Thyroid gland (tissue), 4 donors: ENCODE results near the gene IFNG. TPM values are rescaled to one million over a fixed set of nuclear protein-coding genes. Genes with fewer than 3 reads are reported as not detected.

Experiments
- DNase-seq, 2 donors: peaks; one replicate each; pipeline ENCODE4 v3.0.0-alpha.2; 2019
- H3K27ac ChIP-seq, 3 donors: fragments of 200-600 bp; sonication (generic); 1 replicate in 2 of 3; 2 replicates in 1 of 3; pipeline ENCODE4 v1.5.1; 2016 to 2019; ENCODE audit warnings: mild to moderate bottlenecking in 1 of 3, moderate library complexity in 1 of 3
- H3K27me3 ChIP-seq: fragments of 200-600 bp; sonication (generic); one replicate; pipeline ENCODE4 v1.5.1; 2019
- H3K36me3 ChIP-seq, 2 donors: fragments of 200-600 bp; sonication (generic); one replicate each; pipeline ENCODE4 v1.5.1; 2016 to 2019
- H3K4me1 ChIP-seq, 2 donors: fragments of 200-600 bp; sonication (generic); one replicate each; pipeline ENCODE4 v1.5.1; 2017 to 2019
- H3K4me3 ChIP-seq, 3 donors: fragments of 200-600 bp; sonication (generic); replicated peaks in 1 of 3; 1 replicate in 2 of 3; 2 replicates in 1 of 3; pipeline ENCODE4 v1.5.1; 2016; ENCODE audit warnings: mild to moderate bottlenecking in 1 of 3
- H3K9me3 ChIP-seq: fragments of 200-600 bp; sonication (generic); one replicate; pipeline ENCODE4 v1.5.1; 2017
- POLR2A ChIP-seq, 2 donors: fragments of 450-650 bp; IDR thresholded peaks; one replicate each; pipeline ENCODE4 v1.6.1; 2017; ENCODE audit warnings: antibody characterized with exemption in 2 of 2, mild to moderate bottlenecking in 2 of 2, moderate library complexity in 1 of 2
- WGBS, 2 donors: methylation state at CpG; one replicate each; pipeline ENCODE4 v1.1.5; 2017; 5-methylcytosine and 5-hydroxymethylcytosine counted together
- intact Hi-C: fragments of 100-400 bp; cut with DNase I; formaldehyde crosslinking; loops from one replicate; pipeline ENCODE4 v1.15.1; 2023
- total RNA-seq, 4 donors: library from RNA; depleted of rRNA; stranded (reverse); fragments of >200 nt; gene quantifications; one replicate each; pipeline ENCODE4 v1.2.3, GENCODE V29; 2016
- TF ChIP-seq, protein P1 (sequence below), 6 experiments: fragments of 200-600 bp in 3 of 6; fragments of 450-650 bp in 3 of 6; sonication (generic) in 3 of 6; IDR thresholded peaks; one replicate each; pipeline ENCODE4 v1.5.1; 2016 to 2019; ENCODE audit warnings: antibody characterized with exemption in 6 of 6, mild to moderate bottlenecking in 2 of 6, inconsistent platforms in 1 of 6, moderate library complexity in 1 of 6

The IFNG gene
- total RNA-seq, 4 donors from 2014 or later: not detected

DNA sequence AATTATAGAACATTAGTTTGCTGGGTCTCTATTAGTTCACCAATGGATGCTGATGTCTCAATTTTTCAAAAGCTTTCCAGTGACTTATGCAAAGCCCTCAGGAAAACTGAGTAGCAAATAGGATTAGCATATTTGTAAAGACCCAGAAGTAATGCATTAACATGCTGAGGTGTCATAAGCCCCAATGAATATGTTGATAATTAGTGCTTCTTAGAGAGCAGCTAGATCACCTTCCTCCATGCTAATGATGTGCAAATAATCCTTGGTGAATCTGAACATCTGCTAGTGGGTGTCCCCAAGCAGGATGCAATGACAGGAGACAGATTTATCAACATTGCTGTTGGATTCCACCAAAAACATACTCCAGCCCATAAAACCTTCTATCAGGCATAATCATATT, 19.0 kb downstream of the IFNG start:
- Histone ChIP-seq H3K9me3 (no peaks in the 10 kb centered on the region), H3K27me3 (no peaks in the 10 kb centered on the region), H3K4me1 (no peaks in the 10 kb centered on the region), H3K27ac (no peak overlapping the region), H3K36me3 (no peaks in the 10 kb centered on the region), H3K4me3 (no peak overlapping the region)
- intact Hi-C loops: no loop called here
- no peak for DNase-seq
- TF ChIP-seq, protein P1, sequence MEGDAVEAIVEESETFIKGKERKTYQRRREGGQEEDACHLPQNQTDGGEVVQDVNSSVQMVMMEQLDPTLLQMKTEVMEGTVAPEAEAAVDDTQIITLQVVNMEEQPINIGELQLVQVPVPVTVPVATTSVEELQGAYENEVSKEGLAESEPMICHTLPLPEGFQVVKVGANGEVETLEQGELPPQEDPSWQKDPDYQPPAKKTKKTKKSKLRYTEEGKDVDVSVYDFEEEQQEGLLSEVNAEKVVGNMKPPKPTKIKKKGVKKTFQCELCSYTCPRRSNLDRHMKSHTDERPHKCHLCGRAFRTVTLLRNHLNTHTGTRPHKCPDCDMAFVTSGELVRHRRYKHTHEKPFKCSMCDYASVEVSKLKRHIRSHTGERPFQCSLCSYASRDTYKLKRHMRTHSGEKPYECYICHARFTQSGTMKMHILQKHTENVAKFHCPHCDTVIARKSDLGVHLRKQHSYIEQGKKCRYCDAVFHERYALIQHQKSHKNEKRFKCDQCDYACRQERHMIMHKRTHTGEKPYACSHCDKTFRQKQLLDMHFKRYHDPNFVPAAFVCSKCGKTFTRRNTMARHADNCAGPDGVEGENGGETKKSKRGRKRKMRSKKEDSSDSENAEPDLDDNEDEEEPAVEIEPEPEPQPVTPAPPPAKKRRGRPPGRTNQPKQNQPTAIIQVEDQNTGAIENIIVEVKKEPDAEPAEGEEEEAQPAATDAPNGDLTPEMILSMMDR (IDR thresholded peaks at IDR 0.05): no peak

DNA sequence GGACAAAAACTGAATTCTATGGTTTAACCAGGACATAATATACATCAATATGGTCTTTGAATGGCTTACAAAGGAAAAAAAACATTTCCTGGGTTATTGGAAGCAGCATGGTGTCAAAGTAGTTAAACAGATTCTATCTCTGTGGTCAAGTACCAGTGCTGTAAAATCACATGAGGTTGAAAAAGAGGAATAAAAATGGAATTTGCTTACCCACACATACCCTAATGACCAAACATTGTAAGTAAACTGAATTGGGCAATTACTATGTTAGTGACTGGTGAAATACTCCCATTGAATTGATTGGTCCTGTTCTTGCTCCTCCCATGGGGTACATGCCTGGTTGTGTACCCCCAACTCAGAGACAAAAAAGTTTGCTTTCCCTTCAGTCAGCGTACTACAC, 19.6 kb downstream of the IFNG start:
- H3K36me3 ChIP-seq: no peaks in the 10 kb centered on the region
- H3K27ac ChIP-seq: no peak overlapping the region
- 68 to 80% methylated on average over 1 of the region's 1 CpG for WGBS, 2 donors
- no peaks in the 10 kb centered on the region for H3K27me3 ChIP-seq
- intact Hi-C loops: no loop called here
- no peak overlapping the region for H3K4me3 ChIP-seq
- no peaks in the 10 kb centered on the region for H3K9me3 ChIP-seq
- no peaks in the 10 kb centered on the region for H3K4me1 ChIP-seq
- no peak for DNase-seq
- TF ChIP-seq, protein P1 (IDR thresholded peaks at IDR 0.05): no peak

DNA sequence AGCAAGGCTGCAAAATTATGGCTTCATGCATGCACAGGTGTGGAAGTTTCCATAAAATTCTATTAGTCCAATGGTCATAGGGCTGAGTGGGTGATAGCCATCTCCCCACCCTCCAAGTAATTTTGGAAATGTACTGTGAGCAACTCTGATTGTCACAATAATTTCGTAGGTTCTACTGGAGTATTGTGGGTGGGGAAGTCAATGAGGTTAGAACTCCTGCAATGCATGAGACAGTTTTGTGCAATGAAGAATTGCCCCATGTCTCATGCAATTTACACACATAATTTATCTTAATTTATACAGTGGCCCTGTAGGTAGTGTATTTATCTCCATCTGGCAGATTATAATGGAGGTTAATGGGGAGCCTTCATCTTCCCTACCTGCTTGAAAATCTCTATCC, 20.5 kb downstream of the IFNG start:
- Histone ChIP-seq H3K4me3 (no peak overlapping the region), H3K36me3 (no peaks in the 10 kb centered on the region), H3K4me1 (no peaks in the 10 kb centered on the region), H3K9me3 (no peaks in the 10 kb centered on the region), H3K27me3 (no peaks in the 10 kb centered on the region), H3K27ac (no peak overlapping the region)
- DNase-seq: no peak
- no peak for TF ChIP-seq POLR2A (IDR thresholded peaks at IDR 0.05)
- TF ChIP-seq, protein P1 (IDR thresholded peaks at IDR 0.05): no peak
- WGBS, 2 donors: 79 to 89% methylated on average over 1 of the region's 1 CpG
- intact Hi-C loops: no loop called here

DNA sequence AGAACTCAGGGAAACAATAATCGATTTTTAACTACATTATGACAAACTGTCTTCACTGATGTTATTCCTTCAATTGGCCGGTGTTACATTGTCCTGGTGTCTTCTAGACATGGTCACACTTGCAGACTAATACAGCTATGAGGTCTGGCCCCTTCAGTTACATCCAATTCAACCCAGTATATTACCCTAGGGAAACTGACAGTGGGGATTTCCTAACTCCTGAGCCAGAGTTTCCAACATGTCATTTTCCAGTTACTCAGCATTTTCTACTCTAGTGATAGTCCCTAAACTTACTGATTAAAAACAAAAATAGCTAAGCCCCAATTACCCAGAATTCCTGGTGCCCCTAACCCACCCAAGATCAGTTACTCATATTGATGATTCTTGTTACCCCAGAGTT, 21.1 kb downstream of the IFNG start:
- WGBS, 2 donors: 88 to 94% methylated on average over 2 of the region's 2 CpGs
- TF ChIP-seq, protein P1 (IDR thresholded peaks at IDR 0.05): no peak
- TF ChIP-seq POLR2A (IDR thresholded peaks at IDR 0.05): no peak

DNA sequence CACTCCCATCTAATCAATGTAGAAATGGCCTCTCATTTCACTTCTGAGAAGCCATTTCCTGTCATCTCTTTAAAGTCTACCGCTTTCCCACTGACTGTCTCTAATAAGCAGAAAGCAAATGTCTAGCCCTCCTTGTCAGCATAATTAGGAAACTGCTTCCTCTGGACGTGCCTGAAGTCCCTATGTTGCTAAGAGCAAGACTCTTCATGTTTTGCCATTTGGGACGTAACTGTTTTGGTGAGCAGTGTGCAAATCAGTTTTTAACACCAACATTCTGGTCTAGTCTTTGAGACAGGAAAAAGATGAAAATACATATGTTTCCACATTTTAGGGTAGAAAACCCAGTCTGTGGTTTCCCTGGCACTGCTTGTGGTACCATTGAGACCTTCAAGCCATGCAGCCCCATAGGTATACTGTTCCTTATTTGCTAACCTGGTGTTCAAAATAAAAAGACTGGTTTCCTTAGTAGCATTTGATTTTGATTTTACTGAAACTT, 22.2 kb downstream of the IFNG start:
- Histone ChIP-seq H3K36me3 (no peaks in the 10 kb centered on the region), H3K9me3 (no peaks in the 10 kb centered on the region), H3K27me3 (no peaks in the 10 kb centered on the region), H3K4me1 (no peaks in the 10 kb centered on the region), H3K4me3 (no peak overlapping the region), H3K27ac (no peak overlapping the region)
- 57 to 62% methylated on average over 3 of the region's 3 CpGs for WGBS, 2 donors
- intact Hi-C loops: no loop called here
- no peak for DNase-seq
- TF ChIP-seq POLR2A (IDR thresholded peaks at IDR 0.05): no peak
- TF ChIP-seq, protein P1 (IDR thresholded peaks at IDR 0.05): no peak

More for the DNA sequence above, 21.1 kb downstream of the IFNG start:
- H3K9me3 ChIP-seq: no peaks in the 10 kb centered on the region
- H3K27me3 ChIP-seq: no peaks in the 10 kb centered on the region
- no peak overlapping the region for H3K27ac ChIP-seq
- H3K36me3 ChIP-seq: no peaks in the 10 kb centered on the region
- H3K4me1 ChIP-seq: no peaks in the 10 kb centered on the region
- no peak overlapping the region for H3K4me3 ChIP-seq
- intact Hi-C loops: no loop called here
- no peak for DNase-seq
